Karpas-422 (cell line): ENCODE results near the gene YPEL4. TPM values are rescaled to one million over a fixed set of nuclear protein-coding genes. Genes with fewer than 3 reads are reported as not detected.

Experiments used
- DNase-seq: peaks from one replicate; pipeline ENCODE4 v3.0.0-alpha.2; 2015
- H2AFZ ChIP-seq: fragments of 200-600 bp; sonication (generic); 2 replicates; pipeline ENCODE4 v1.6.1; 2014; ENCODE audit warnings: antibody characterized with exemption, low read length, mixed read lengths
- H3K27ac ChIP-seq: fragments of 200-600 bp; sonication (generic); 2 replicates; pipeline ENCODE4 v1.5.1; 2014; ENCODE audit warnings: mild to moderate bottlenecking, low read length, moderate library complexity
- H3K27me3 ChIP-seq: fragments of 200-600 bp; sonication (generic); 2 replicates; pipeline ENCODE4 v1.6.1; 2014; ENCODE audit warnings: low read length, mixed read lengths
- H3K36me3 ChIP-seq: fragments of 200-600 bp; sonication (generic); 2 replicates; pipeline ENCODE4 v1.6.1; 2014; ENCODE audit warnings: low read length, mixed read lengths; ENCODE audit not compliant: insufficient read depth
- H3K4me1 ChIP-seq: fragments of 200-600 bp; sonication (generic); 2 replicates; pipeline ENCODE4 v1.6.1; 2014; ENCODE audit warnings: mild to moderate bottlenecking, low read length, mixed read lengths
- H3K4me2 ChIP-seq: fragments of 200-600 bp; sonication (generic); 2 replicates; pipeline ENCODE4 v1.6.1; 2014; ENCODE audit warnings: low read length, low read depth, mild to moderate bottlenecking; ENCODE audit not compliant: poor library complexity, severe bottlenecking
- H3K4me3 ChIP-seq: fragments of 200-600 bp; sonication (generic); 2 replicates; pipeline ENCODE4 v1.5.1; 2014; ENCODE audit warnings: mild to moderate bottlenecking, antibody characterized with exemption, low read length, mixed read lengths
- H3K79me2 ChIP-seq: fragments of 200-600 bp; sonication (generic); 2 replicates; pipeline ENCODE4 v1.6.1; 2014; ENCODE audit warnings: mild to moderate bottlenecking, low read length, mixed read lengths
- H3K9ac ChIP-seq: fragments of 200-600 bp; sonication (generic); 2 replicates; pipeline ENCODE4 v1.6.0; 2014; ENCODE audit warnings: low read length
- H3K9me2 ChIP-seq: fragments of 200-600 bp; sonication (generic), shearing (Covaris generic); replicated peaks from 2 replicates; pipeline ENCODE4 v1.6.0; 2014; ENCODE audit warnings: mild to moderate bottlenecking, low read length, moderate library complexity; ENCODE audit not compliant: insufficient read depth
- H3K9me3 ChIP-seq: fragments of 300-700, 200-600 bp; sonication (generic); 2 replicates; pipeline ENCODE4 v1.6.1; 2014; ENCODE audit warnings: low read length, mixed read lengths
- H4K20me1 ChIP-seq: fragments of 200-600 bp; sonication (generic); 2 replicates; pipeline ENCODE4 v1.6.1; 2014; ENCODE audit warnings: mild to moderate bottlenecking, antibody characterized with exemption, low read length, low read depth; ENCODE audit not compliant: insufficient read depth
- total RNA-seq: library from RNA; depleted of rRNA; stranded (reverse); fragments of >200 nt; shearing (Covaris generic); gene quantifications from 2 replicates; pipeline ENCODE4 v1.2.3, GENCODE V29; 2014; ENCODE audit warnings: low replicate concordance

YPEL4 gene
- total RNA-seq, 1 experiment from 2014 or later = not detected

DNA sequence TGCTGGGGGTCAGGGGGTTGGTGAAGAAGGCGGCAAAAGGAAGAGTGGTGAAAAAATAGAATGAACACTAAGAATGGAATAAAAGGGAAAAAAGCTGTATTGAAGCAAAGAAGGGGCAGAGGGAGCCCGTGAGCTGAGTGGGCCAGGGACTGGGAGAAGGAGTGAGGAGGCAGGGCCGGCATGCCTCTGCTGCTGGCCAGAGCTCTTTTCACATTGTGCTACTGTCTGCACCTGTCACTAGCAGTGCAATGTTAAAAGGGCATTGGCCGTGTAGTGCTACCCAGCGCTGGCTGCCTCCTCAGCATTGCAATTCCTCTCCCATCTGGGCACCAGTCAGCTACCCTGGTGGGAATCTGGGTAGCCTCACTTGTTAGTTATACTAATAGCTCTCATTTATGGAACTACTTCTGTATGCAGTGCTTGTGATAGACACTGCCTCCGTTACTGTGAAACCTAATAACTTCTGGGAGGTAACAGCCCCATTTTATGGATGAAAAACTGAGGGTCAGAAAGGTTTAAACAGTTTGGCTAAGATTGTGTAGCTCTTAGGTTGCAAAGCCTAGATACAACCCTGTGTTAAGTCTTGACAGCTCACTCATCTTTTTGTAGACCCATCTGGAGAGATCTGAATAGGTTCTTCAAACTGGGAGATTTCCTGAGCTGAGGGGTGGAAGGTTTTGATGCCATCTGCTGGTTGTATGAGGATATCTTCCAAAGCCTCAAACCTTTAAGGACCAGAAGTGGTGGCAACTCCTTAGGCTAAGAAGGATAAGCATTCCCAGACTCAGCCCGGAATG lies 8.5 kb downstream of the YPEL4 start:
- Histone ChIP-seq H3K4me3 (no peak overlapping the region), H3K36me3 (no peaks in the 10 kb centered on the region), H4K20me1 (no peaks in the 10 kb centered on the region), H3K9me2 (no peaks in the 10 kb centered on the region), H3K9me3 (no peaks in the 10 kb centered on the region), H3K79me2 (no peaks in the 10 kb centered on the region), H3K4me1 (peaks cover 10% of the 10 kb centered on the region), H3K4me2 (peak overlapping the region; percentile 45), H3K27ac (no peak overlapping the region), H2AFZ (peak overlapping the region; percentile 21; the same call in 1 of the 2 replicates), H3K27me3 (no peaks in the 10 kb centered on the region), H3K9ac (no peak overlapping the region)
- peak; percentile 78 for DNase-seq

DNA sequence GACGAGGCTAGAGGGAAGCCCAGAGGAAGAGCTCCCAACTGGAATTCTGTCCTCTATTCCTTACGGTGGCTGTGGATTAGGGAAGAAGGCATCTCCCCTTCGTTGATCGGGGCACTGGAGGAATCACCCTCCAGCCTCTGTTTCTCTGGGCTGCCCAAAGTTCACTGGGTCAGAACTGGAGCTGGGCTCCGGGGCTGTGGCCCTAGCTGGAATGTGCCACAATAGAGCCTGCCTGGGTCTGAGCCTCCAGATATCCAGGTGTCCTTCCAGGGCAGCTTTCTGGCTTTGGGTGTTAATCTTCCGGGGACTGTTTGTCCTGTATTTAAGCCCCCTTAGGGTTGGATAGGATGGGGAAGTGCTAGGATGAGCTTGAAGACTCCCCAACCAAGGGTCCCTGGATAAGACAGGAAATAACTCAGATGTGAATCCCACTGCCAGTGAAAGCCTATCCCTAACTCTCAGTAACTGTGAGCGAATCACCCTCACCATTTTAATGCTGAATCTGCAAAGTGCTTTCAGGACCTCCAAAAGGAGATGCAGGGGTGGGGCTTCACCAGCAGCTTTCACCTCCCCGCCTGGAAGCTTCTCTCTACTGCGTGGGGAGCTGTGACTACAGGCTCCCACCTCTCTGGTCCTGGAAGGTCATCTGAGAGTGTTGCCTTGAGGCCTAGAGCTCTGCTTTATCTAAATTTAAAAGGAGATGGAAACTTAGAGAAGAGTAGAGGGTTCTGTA lies 9.5 kb downstream of the YPEL4 start:
- H2AFZ ChIP-seq = peak overlapping the region; percentile 21; the same call in 1 of the 2 replicates
- DNase-seq = no peak
- H3K36me3 ChIP-seq = no peaks in the 10 kb centered on the region
- no peaks in the 10 kb centered on the region for H3K79me2 ChIP-seq
- H3K9me2 ChIP-seq = no peaks in the 10 kb centered on the region
- peaks cover 10% of the 10 kb centered on the region for H3K4me1 ChIP-seq
- no peak overlapping the region for H3K9ac ChIP-seq
- H3K9me3 ChIP-seq = no peaks in the 10 kb centered on the region
- H3K27ac ChIP-seq = no peak overlapping the region
- peak overlapping the region; percentile 45 for H3K4me2 ChIP-seq
- no peaks in the 10 kb centered on the region for H3K27me3 ChIP-seq
- no peak overlapping the region for H3K4me3 ChIP-seq
- H4K20me1 ChIP-seq = no peaks in the 10 kb centered on the region

DNA sequence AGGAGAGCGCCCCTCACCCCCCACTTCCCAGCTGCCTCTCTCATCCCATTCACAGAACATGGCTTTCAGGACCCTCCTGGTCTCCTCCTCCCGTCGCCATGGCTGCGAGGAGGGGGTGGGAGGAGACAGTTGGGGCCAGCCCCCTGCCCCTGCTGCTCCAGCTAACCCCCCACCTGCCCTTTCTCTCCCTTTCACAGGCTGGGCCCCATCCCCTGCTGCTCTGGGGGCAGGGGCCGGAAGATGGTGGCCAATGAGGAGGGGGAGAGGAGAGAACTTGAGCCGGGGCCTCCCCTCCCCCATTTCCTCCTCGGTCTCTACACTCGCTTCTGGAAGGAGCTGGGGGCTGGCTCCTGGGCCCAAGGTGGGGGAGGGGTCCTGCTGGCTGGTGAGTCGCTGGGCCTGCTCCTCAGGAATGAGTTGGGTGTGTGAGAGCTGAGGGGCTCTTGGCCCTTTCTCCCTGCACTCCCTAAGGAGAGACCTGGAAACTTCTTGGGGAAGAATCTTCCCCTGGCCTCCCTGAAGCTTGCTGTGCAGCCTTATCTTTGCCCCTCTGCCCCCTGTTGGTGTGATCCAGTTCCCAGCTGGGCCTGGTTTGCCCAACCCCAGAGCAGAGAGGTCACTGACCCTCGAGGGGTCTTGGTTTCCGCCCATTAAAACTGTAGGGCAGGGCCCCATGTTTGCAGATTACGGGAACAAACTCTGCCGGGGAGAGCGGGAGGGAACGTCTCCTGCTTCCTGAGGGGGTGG lies 10.2 kb downstream of the YPEL4 start:
- H3K9me2 ChIP-seq = no peaks in the 10 kb centered on the region
- no peak overlapping the region for H3K27ac ChIP-seq
- no peaks in the 10 kb centered on the region for H3K9me3 ChIP-seq
- DNase-seq = no peak
- no peaks in the 10 kb centered on the region for H4K20me1 ChIP-seq
- no peaks in the 10 kb centered on the region for H3K27me3 ChIP-seq
- H3K79me2 ChIP-seq = no peaks in the 10 kb centered on the region
- H2AFZ ChIP-seq = no peak overlapping the region
- H3K4me1 ChIP-seq = peaks cover 10% of the 10 kb centered on the region
- no peak overlapping the region for H3K4me3 ChIP-seq
- H3K36me3 ChIP-seq = no peaks in the 10 kb centered on the region
- H3K9ac ChIP-seq = no peak overlapping the region
- no peak overlapping the region for H3K4me2 ChIP-seq

DNA sequence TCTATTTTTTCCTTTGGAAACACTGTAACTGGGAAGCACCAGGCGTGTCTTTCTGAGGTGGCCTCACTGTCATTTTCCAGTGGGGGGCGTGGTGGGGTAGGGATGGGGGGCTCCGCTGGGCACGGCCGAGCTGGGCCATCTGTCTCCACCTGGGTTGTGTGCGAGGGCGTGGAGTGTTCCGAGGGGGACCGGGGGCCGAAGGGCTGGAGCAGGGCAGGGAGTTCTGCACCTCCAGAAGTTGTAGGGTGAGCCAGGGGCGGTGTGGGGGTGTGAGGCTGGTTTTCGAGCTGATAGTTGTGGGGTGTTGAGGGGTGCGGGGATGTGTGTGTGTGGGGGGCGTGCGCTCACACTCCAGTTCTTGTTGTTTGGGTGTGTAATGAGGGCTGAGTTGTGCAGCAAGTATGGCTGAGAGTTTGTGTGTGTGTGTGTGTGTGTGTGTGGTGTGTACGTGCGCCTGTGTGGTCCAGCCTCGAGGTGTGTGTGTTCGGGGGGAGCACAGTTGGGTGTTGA lies 10.8 kb downstream of the YPEL4 start:
- no peak overlapping the region for H3K4me2 ChIP-seq

DNA sequence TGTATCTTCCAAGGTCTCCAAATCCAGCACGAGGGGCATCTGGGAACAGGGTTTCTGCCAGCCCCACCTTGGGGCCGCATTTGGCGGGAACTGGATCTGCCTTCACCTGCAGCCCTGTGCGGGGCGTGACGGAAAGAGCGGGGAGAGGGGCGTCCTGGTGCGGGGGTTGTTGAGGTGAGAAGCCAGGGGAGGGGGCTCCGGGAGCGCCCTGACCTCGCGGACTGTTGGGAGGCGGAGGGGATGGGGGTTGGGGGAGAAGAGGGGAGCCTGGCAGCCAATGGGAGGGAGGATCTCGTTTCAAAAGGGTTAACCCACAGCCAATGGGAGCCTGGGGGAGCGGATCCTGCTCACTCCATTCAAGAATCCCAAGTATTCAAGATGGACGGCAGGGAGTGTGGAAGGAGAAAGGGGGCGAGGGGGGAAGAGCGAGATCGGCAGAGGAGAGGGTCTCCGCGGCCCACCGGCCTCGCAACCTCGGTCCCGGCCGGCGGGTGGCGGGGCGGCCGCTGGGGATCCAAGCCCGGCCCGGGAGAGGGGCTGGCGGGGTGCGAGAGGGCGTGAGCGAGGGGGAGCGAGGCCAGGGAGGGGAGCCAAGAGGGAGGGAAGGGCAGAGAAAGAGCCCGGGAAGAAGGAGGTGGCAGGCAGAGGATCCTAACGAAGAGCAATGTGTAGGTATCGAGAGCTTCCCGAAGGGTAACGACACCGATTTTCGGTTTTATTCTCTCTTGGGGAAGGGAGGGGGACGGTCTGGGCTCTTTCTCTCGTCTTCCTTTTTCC lies 11.5 kb downstream of the YPEL4 start:
- Histone ChIP-seq H2AFZ (no peak overlapping the region), H4K20me1 (no peaks in the 10 kb centered on the region), H3K9me2 (no peaks in the 10 kb centered on the region), H3K79me2 (no peaks in the 10 kb centered on the region), H3K36me3 (no peaks in the 10 kb centered on the region), H3K4me2 (no peak overlapping the region), H3K27ac (no peak overlapping the region), H3K9ac (no peak overlapping the region), H3K4me3 (no peak overlapping the region), H3K4me1 (peaks cover 10% of the 10 kb centered on the region), H3K27me3 (no peaks in the 10 kb centered on the region), H3K9me3 (no peaks in the 10 kb centered on the region)
- no peak for DNase-seq

More for the DNA sequence above, 10.8 kb downstream of the YPEL4 start:
- no peak overlapping the region for H3K9ac ChIP-seq
- peaks cover 10% of the 10 kb centered on the region for H3K4me1 ChIP-seq
- H3K36me3 ChIP-seq = no peaks in the 10 kb centered on the region
- H3K27me3 ChIP-seq = no peaks in the 10 kb centered on the region
- H3K27ac ChIP-seq = no peak overlapping the region
- DNase-seq = no peak
- no peaks in the 10 kb centered on the region for H3K9me2 ChIP-seq
- no peak overlapping the region for H2AFZ ChIP-seq
- H3K79me2 ChIP-seq = no peaks in the 10 kb centered on the region
- no peaks in the 10 kb centered on the region for H3K9me3 ChIP-seq
- H4K20me1 ChIP-seq = no peaks in the 10 kb centered on the region
- no peak overlapping the region for H3K4me3 ChIP-seq

DNA sequence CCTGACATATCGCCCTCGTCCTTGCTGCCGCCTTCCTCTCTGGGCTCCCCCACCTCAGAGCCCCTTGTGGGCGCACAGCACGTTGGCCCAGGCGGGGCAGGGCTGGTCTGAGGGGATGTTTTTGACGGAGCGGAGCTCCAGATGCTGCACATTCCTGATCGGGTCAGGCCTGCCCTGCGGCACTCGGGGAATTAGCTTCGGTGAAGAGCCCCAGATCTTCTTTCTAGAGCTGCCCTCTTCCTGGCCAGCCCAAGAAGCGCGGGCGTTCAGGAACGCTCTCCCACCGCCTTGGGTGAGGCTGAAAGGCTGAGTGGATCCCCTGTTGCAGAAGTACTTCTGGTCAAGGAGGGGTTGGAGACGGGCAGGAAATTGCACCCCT lies 12.1 kb downstream of the YPEL4 start:
- Histone ChIP-seq H3K4me2 (no peak overlapping the region), H3K9ac (no peak overlapping the region)

DNA sequence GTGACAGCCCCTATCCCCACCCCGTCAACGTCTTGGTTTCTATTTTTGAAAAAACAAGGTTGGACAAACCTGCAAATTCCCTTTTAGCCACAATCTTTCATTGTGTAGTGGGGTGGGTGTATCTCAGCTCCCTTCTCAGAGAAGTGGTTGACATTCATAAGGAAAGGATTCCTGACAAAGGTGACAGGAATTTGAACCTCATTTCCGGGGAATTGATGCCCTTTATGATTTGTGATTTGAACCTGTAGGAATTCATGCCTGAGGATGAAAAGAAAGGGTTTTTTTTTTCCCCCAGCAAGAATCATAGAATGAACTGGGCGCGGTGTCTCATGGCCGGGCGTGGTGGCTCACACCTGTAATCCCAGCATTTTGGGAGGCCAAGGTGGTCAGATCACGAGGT lies 14.5 kb downstream of the YPEL4 start:
- DNase-seq = no peak
- Histone ChIP-seq H3K4me3 (no peak overlapping the region), H3K4me2 (no peak overlapping the region), H3K36me3 (no peaks in the 10 kb centered on the region), H3K9me3 (no peaks in the 10 kb centered on the region), H3K9me2 (no peaks in the 10 kb centered on the region), H3K4me1 (peaks cover 3% of the 10 kb centered on the region; the same call in 1 of the 2 replicates), H2AFZ (no peak overlapping the region), H4K20me1 (no peaks in the 10 kb centered on the region), H3K27ac (no peak overlapping the region), H3K9ac (no peak overlapping the region), H3K79me2 (no peaks in the 10 kb centered on the region), H3K27me3 (no peaks in the 10 kb centered on the region)

More for the DNA sequence above, 12.1 kb downstream of the YPEL4 start:
- Histone ChIP-seq H4K20me1 (no peaks in the 10 kb centered on the region), H3K36me3 (no peaks in the 10 kb centered on the region), H2AFZ (no peak overlapping the region), H3K27ac (no peak overlapping the region), H3K9me2 (no peaks in the 10 kb centered on the region), H3K79me2 (no peaks in the 10 kb centered on the region), H3K9me3 (no peaks in the 10 kb centered on the region), H3K4me1 (peaks cover 10% of the 10 kb centered on the region), H3K4me3 (no peak overlapping the region), H3K27me3 (no peaks in the 10 kb centered on the region)
- DNase-seq = no peak
